IMR-90 (cell line): ENCODE data around the gene MTUS2. TPM values are rescaled to one million over a fixed set of nuclear protein-coding genes. Genes with fewer than 3 reads are reported as not detected.

Experiments used
- ATAC-seq: fragments of 200-7000 bp; cut with Tn5 transposase; 2 replicates; pipeline ENCODE4 v1.9.1; 2020; ENCODE audit warnings: low read depth, mild to moderate bottlenecking, moderate library complexity
- BruUV-seq: library from RNA; stranded (reverse); fragments of 400-500 nt; replicated peaks from 2 replicates; lab custom pipeline; 2021; lab: Mats Ljungman, UMichigan
- CTCF ChIA-PET: fragments of 300-600 bp; formaldehyde crosslinking; extraction: SDS; loops from one replicate; lab custom pipeline; 2021; ENCODE audit warnings: antibody characterized with exemption; lab: Yijun Ruan, JAX
- POLR2A ChIA-PET: fragments of 300-600 bp; sonication (Branson Sonifier 250); formaldehyde crosslinking; loops from one replicate; lab custom pipeline; 2022; ENCODE audit warnings: antibody characterized with exemption; ENCODE audit not compliant: unreplicated experiment; lab: Charles Lee
- DNase-seq: peaks from one replicate; pipeline ENCODE4 v3.0.0; 2013
- H2AFZ ChIP-seq: replicated peaks from 2 replicates; pipeline ENCODE3; 2013; ENCODE audit warnings: low read length, mild to moderate bottlenecking; ENCODE audit not compliant: poor library complexity
- H2AK5ac ChIP-seq: 2 replicates; pipeline ENCODE4 v1.6.1; 2013; ENCODE audit warnings: low read depth, low read length, inconsistent platforms
- H2AK9ac ChIP-seq: replicated peaks from 2 replicates; pipeline ENCODE3; 2013; ENCODE audit warnings: mild to moderate bottlenecking, low read depth, low read length, moderate library complexity; ENCODE audit not compliant: poor library complexity
- H2BK120ac ChIP-seq: 2 replicates; pipeline ENCODE4 v1.6.1; 2013; ENCODE audit warnings: low read depth, low read length, inconsistent platforms
- H2BK15ac ChIP-seq: 3 replicates; pipeline ENCODE4 v1.6.1; 2013; ENCODE audit warnings: low read depth, low read length, inconsistent platforms
- H2BK20ac ChIP-seq: 2 replicates; pipeline ENCODE4 v1.6.1; 2013; ENCODE audit warnings: low read depth, mild to moderate bottlenecking, inconsistent platforms, low read length, moderate library complexity
- H2BK5ac ChIP-seq: 2 replicates; pipeline ENCODE4 v1.6.1; 2013; ENCODE audit warnings: mild to moderate bottlenecking, low read depth, low read length, inconsistent platforms; ENCODE audit not compliant: poor library complexity, severe bottlenecking
- H3K14ac ChIP-seq: replicated peaks from 2 replicates; pipeline ENCODE4 v1.6.1; 2013; ENCODE audit warnings: low read depth, low read length, inconsistent platforms
- H3K18ac ChIP-seq: 2 replicates; pipeline ENCODE4 v1.6.1; 2013; ENCODE audit warnings: low read depth, low read length, control low read depth
- H3K23ac ChIP-seq: 2 replicates; pipeline ENCODE4 v1.6.1; 2013; ENCODE audit warnings: low read depth, low read length, inconsistent platforms
- H3K27ac ChIP-seq: 2 replicates; pipeline ENCODE4 v1.5.1; 2013; ENCODE audit warnings: mild to moderate bottlenecking, control low read depth, low read length; ENCODE audit not compliant: insufficient read depth
- H3K27me3 ChIP-seq: 2 replicates; pipeline ENCODE4 v1.6.1; 2013; ENCODE audit warnings: low read length; ENCODE audit not compliant: control insufficient read depth, insufficient read depth
- H3K36me3 ChIP-seq: 2 replicates; pipeline ENCODE4 v1.6.1; 2013; ENCODE audit warnings: low read length, mixed read lengths; ENCODE audit not compliant: control insufficient read depth, insufficient read depth
- H3K4ac ChIP-seq: 2 replicates; pipeline ENCODE4 v1.6.1; 2013; ENCODE audit warnings: low read depth, low read length, inconsistent platforms
- H3K4me1 ChIP-seq: 2 replicates; pipeline ENCODE4 v1.6.1; 2013; ENCODE audit warnings: low read length, mixed read lengths; ENCODE audit not compliant: control insufficient read depth, insufficient read depth
- H3K4me2 ChIP-seq: 2 replicates; pipeline ENCODE4 v1.6.1; 2013; ENCODE audit warnings: low read depth, mild to moderate bottlenecking, control low read depth, low read length, moderate library complexity
- H3K4me3 ChIP-seq: 2 replicates; pipeline ENCODE4 v1.5.1; 2013; ENCODE audit warnings: low read depth, mild to moderate bottlenecking, control low read depth, low read length, moderate library complexity; ENCODE audit not compliant: insufficient read depth
- H3K56ac ChIP-seq: 2 replicates; pipeline ENCODE4 v1.6.1; 2013; ENCODE audit warnings: low read length, inconsistent platforms; ENCODE audit not compliant: insufficient read depth; ENCODE audit errors: extremely low read depth
- H3K79me1 ChIP-seq, 2 experiments: 2 replicates each; pipeline ENCODE4 v1.6.1; 2013; ENCODE audit warnings: low read length in 2 of 2, inconsistent platforms in 1 of 2, low read depth in 1 of 2
- H3K9ac ChIP-seq: 2 replicates; pipeline ENCODE4 v1.6.1; 2013; ENCODE audit warnings: low read depth, low read length, control low read depth
- H3K9me1 ChIP-seq: 2 replicates; pipeline ENCODE4 v1.6.1; 2013; ENCODE audit warnings: low read length, inconsistent platforms; ENCODE audit not compliant: insufficient read depth
- H3K9me3 ChIP-seq: 2 replicates; pipeline ENCODE4 v1.6.1; 2013; ENCODE audit warnings: low read length; ENCODE audit not compliant: control insufficient read depth, insufficient read depth
- H4K20me1 ChIP-seq: 2 replicates; pipeline ENCODE4 v1.6.1; 2013; ENCODE audit warnings: low read length, inconsistent platforms; ENCODE audit not compliant: insufficient read depth
- H4K5ac ChIP-seq: 2 replicates; pipeline ENCODE4 v1.6.1; 2013; ENCODE audit warnings: mild to moderate bottlenecking, low read depth, low read length, control low read depth
- H4K8ac ChIP-seq, 2 experiments: 2 replicates each; pipeline ENCODE4 v1.6.1; 2013; ENCODE audit warnings: low read depth in 2 of 2, low read length in 2 of 2, control low read depth in 1 of 2, inconsistent platforms in 1 of 2
- H4K91ac ChIP-seq: 2 replicates; pipeline ENCODE4 v1.6.1; 2013; ENCODE audit warnings: low read depth, low read length, inconsistent platforms; ENCODE audit not compliant: insufficient read depth
- CEBPB ChIP-seq: IDR thresholded peaks from 2 replicates; pipeline ENCODE4 v1.6.1; 2012; ENCODE audit warnings: low read depth, low read length, improper control_type of control experiment
- CHD1 ChIP-seq: IDR thresholded peaks from 2 replicates; pipeline ENCODE4 v1.6.1; 2012; ENCODE audit warnings: low read depth, low read length, improper control_type of control experiment
- FOS ChIP-seq: fragments of 150-350 bp; IDR thresholded peaks from 2 replicates; pipeline ENCODE4 v1.6.1; 2016; ENCODE audit warnings: low read depth, low read length
- MAFK ChIP-seq: IDR thresholded peaks from 2 replicates; pipeline ENCODE4 v1.6.1; 2012; ENCODE audit warnings: low read depth, low read length, improper control_type of control experiment
- SMC3 ChIP-seq: fragments of 150-350 bp; IDR thresholded peaks from 2 replicates; pipeline ENCODE4 v1.6.1; 2016; ENCODE audit warnings: low read depth, mild to moderate bottlenecking, antibody characterized with exemption, low read length, moderate library complexity
- WGBS, 2 experiments: methylation state at CpG; one replicate each; pipeline versions ENCODE4 v1.1.5 to v1.1.7; 2013; ENCODE audit warnings: missing lambda C conversion rate in 2 of 2; ENCODE audit not compliant: insufficient read length in 1 of 2; ENCODE audit errors: extremely low coverage in 2 of 2; 5-methylcytosine and 5-hydroxymethylcytosine counted together
- dilution Hi-C: fragments of 300-500 bp; cut with HindIII; formaldehyde crosslinking; loops from one replicate; pipeline ENCODE4 v1.14.3; 2018; ENCODE audit warnings: low sequenced_read_pairs; ENCODE audit not compliant: unreplicated experiment
- in situ Hi-C: fragments of 300-500 bp; cut with MboI; formaldehyde crosslinking; loops from 3 replicates; pipeline ENCODE4 v1.14.3; 2019; ENCODE audit warnings: low sequenced_read_pairs, inconsistent platforms, mixed read lengths
- intact Hi-C: fragments of 100-400 bp; cut with micrococcal nuclease; formaldehyde crosslinking; loops from 2 replicates; pipeline ENCODE4 v1.10.0; 2022
- polyA plus RNA-seq, 3 experiments: library from polyadenylated mRNA; depleted of rRNA; stranded (reverse); fragments of >200 nt; gene quantifications; 2 replicates each; pipeline ENCODE4 v1.2.3, GENCODE V29; 2012; ENCODE audit warnings: low replicate concordance in 1 of 3
- total RNA-seq: library from RNA; depleted of rRNA; stranded (reverse); fragments of >200 nt; gene quantifications from 2 replicates; pipeline ENCODE4 v1.2.3, GENCODE V29; 2012
- TF ChIP-seq, protein P1 (sequence below): fragments of 150-350 bp; IDR thresholded peaks from 2 replicates; pipeline ENCODE4 v1.6.1; 2016; ENCODE audit warnings: low read depth, mild to moderate bottlenecking, low read length, moderate library complexity, borderline replicate concordance
- TF ChIP-seq, protein P2 (sequence below): conservative IDR thresholded peaks from 2 replicates; pipeline ENCODE4 v1.5.1; 2012; ENCODE audit warnings: mild to moderate bottlenecking, low read depth, low read length, improper control_type of control experiment

Gene MTUS2
- total and polyA plus RNA-seq, 2 of the 4 experiments (the other 2 are of a cell fraction): under 0.01 to 0.02 TPM

DNA sequence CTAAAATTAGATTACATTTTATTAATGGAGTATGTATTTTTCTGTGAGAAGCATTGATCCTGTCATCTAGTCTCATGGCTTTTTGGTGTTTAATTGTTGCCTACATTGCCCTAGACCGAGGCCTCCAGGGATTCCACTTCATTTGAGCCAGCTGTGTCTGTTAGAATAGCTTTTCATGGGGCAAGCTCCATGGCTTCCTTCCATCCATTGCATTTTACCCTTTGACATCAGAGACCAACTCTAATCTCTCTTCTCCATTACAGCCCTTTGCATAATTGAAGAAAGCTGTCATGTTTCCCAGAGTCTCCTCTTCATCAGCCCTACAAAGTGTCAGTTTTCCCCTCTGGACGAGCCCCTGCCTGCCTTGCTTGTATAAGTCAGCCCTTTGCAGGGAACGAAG lies 70.6 kb downstream of the MTUS2 start:
- Histone ChIP-seq H3K27ac (no peak overlapping the region), H3K9me3 (peaks cover 10% of the 10 kb centered on the region; the same call in 1 of the 2 replicates), H3K27me3 (no peaks in the 10 kb centered on the region), H3K4me2 (no peak overlapping the region), H2BK120ac (no peak overlapping the region), H3K4ac (no peak overlapping the region), H2AK9ac (no peak overlapping the region), H3K4me1 (no peaks in the 10 kb centered on the region), H3K23ac (no peak overlapping the region), H2BK20ac (no peak overlapping the region), H3K79me1 (no peaks in the 10 kb centered on the region), H3K9ac (no peak overlapping the region), H4K5ac (no peak overlapping the region), H3K9me1 (no peaks in the 10 kb centered on the region), H3K4me3 (no peak overlapping the region), H2AK5ac (no peak overlapping the region), H3K56ac (no peak overlapping the region), H4K8ac (no peak overlapping the region), H3K18ac (no peak overlapping the region), H2AFZ (no peak overlapping the region), H3K14ac (no peak overlapping the region), H4K20me1 (no peaks in the 10 kb centered on the region), H3K36me3 (no peaks in the 10 kb centered on the region), H2BK5ac (no peak overlapping the region), H2BK15ac (no peak overlapping the region), H4K91ac (no peak overlapping the region)
- no CpG with 5 or more reads among the region's 3 CpGs for WGBS, 2 experiments
- in situ Hi-C loops: no loop called here
- TF ChIP-seq FOS (no peak), CHD1 (no peak), CEBPB (no peak), SMC3 (no peak), MAFK (no peak)
- TF ChIP-seq, protein P1, sequence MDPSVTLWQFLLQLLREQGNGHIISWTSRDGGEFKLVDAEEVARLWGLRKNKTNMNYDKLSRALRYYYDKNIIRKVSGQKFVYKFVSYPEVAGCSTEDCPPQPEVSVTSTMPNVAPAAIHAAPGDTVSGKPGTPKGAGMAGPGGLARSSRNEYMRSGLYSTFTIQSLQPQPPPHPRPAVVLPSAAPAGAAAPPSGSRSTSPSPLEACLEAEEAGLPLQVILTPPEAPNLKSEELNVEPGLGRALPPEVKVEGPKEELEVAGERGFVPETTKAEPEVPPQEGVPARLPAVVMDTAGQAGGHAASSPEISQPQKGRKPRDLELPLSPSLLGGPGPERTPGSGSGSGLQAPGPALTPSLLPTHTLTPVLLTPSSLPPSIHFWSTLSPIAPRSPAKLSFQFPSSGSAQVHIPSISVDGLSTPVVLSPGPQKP: no peak
- TF ChIP-seq, protein P2, sequence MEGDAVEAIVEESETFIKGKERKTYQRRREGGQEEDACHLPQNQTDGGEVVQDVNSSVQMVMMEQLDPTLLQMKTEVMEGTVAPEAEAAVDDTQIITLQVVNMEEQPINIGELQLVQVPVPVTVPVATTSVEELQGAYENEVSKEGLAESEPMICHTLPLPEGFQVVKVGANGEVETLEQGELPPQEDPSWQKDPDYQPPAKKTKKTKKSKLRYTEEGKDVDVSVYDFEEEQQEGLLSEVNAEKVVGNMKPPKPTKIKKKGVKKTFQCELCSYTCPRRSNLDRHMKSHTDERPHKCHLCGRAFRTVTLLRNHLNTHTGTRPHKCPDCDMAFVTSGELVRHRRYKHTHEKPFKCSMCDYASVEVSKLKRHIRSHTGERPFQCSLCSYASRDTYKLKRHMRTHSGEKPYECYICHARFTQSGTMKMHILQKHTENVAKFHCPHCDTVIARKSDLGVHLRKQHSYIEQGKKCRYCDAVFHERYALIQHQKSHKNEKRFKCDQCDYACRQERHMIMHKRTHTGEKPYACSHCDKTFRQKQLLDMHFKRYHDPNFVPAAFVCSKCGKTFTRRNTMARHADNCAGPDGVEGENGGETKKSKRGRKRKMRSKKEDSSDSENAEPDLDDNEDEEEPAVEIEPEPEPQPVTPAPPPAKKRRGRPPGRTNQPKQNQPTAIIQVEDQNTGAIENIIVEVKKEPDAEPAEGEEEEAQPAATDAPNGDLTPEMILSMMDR: no peak
- DNase-seq (no peak), ATAC-seq (no peak)
- BruUV-seq: no TSS peak
- dilution Hi-C loops: no loop called here
- ChIA-PET CTCF (no interaction called here), POLR2A (no interaction called here)
- intact Hi-C loops: no loop called here
